Upper lobe of right lung (tissue), 1 donor: Measurements from ENCODE around the gene GPR75. TPM values are rescaled to one million over a fixed set of nuclear protein-coding genes. Genes with fewer than 3 reads are reported as not detected.
A peak's percentile ranks its signal among the peaks of the same experiment; 100 is the strongest.
"Not testable (repeated sequence)": the region's sequence is repeated elsewhere in the genome, so short reads cannot be mapped to it uniquely, and the experiment has no call there.

ENCODE experiments used
- ATAC-seq: fragments of 200-7000 bp; cut with Tn5 transposase; one replicate; pipeline ENCODE4 v1.9.1; 2020; ENCODE audit warnings: mild to moderate bottlenecking, moderate library complexity
- DNase-seq: peaks from one replicate; pipeline ENCODE4 v3.0.0-alpha.2; 2020
- H3K27ac ChIP-seq: fragments of 200-600 bp; one replicate; pipeline ENCODE4 v1.8.0; 2022
- H3K27me3 ChIP-seq: fragments of 200-600 bp; one replicate; pipeline ENCODE4 v1.8.0; 2022; ENCODE audit warnings: mild to moderate bottlenecking
- H3K36me3 ChIP-seq: fragments of 200-600 bp; one replicate; pipeline ENCODE4 v1.8.0; 2022
- H3K4me1 ChIP-seq: fragments of 200-600 bp; one replicate; pipeline ENCODE4 v1.8.0; 2022
- H3K4me3 ChIP-seq: fragments of 200-600 bp; one replicate; pipeline ENCODE4 v1.8.0; 2022; ENCODE audit warnings: mild to moderate bottlenecking
- H3K9me3 ChIP-seq: fragments of 200-600 bp; one replicate; pipeline ENCODE4 v1.8.0; 2022
- CTCF ChIP-seq: fragments of 200-600 bp; IDR thresholded peaks from one replicate; pipeline ENCODE4 v1.8.0; 2022; ENCODE audit warnings: antibody characterized with exemption
- intact Hi-C: fragments of 100-400 bp; cut with DNase I; formaldehyde crosslinking; loops from one replicate; pipeline ENCODE4 v1.11.0; 2022
- total RNA-seq: library from RNA; stranded (reverse); fragmentation: NEBNext Ultra II Directional; extraction: Animal tissue kit (Norgen Biotek cat#: 25700); gene quantifications from one replicate; pipeline ENCODE4 v1.2.1, GENCODE V29; 2021
- donor health status: DM: no; HTN: yes; CAD: no; lungs with severe emphysema.

The GPR75 gene
- total RNA-seq, 1 donor from 2014 or later, result 2.5 TPM

- Histone ChIP-seq H3K27me3 (no peaks in the 10 kb centered on the region), H3K4me3 (no peak overlapping the region), H3K36me3 (peaks cover 23% of the 10 kb centered on the region), H3K9me3 (no peaks in the 10 kb centered on the region), H3K4me1 (no peaks in the 10 kb centered on the region), H3K27ac (no peak overlapping the region)
- no peak for TF ChIP-seq CTCF
- ATAC-seq, result no peak
- intact Hi-C loops, result no loop called here
- no peak for DNase-seq
These were observed 7.2 kb downstream of the GPR75 start for GRCh38 chr2:53852532-53852931.

GRCh38 chr2:53851052-53851757, 8.6 kb downstream of the GPR75 start:
- DNase-seq, intact Hi-C loops, H3K4me3 ChIP-seq, H3K27me3 ChIP-seq, H3K27ac ChIP-seq, ATAC-seq, H3K4me1 ChIP-seq, H3K9me3 ChIP-seq: not testable (repeated sequence)
- peaks cover 23% of the 10 kb centered on the region for H3K36me3 ChIP-seq

- Histone ChIP-seq H3K27ac (no peak overlapping the region), H3K4me3 (no peak overlapping the region), H3K9me3 (no peaks in the 10 kb centered on the region), H3K27me3 (no peaks in the 10 kb centered on the region), H3K36me3 (peaks cover 9% of the 10 kb centered on the region), H3K4me1 (no peaks in the 10 kb centered on the region)
- TF ChIP-seq CTCF, result no peak
- DNase-seq, result no peak
- intact Hi-C loops, result no loop called here
- ATAC-seq, result peak; percentile 30
These were observed 11.7 kb downstream of the GPR75 start for GRCh38 chr2:53848062-53848461.

GRCh38 chr2:53843595-53843994, 16.2 kb downstream of the GPR75 start:
- DNase-seq, result no peak
- no peak for TF ChIP-seq CTCF
- intact Hi-C loops, result no loop called here
- Histone ChIP-seq H3K4me1 (no peaks in the 10 kb centered on the region), H3K9me3 (no peaks in the 10 kb centered on the region), H3K27me3 (no peaks in the 10 kb centered on the region), H3K4me3 (no peak overlapping the region), H3K27ac (no peak overlapping the region), H3K36me3 (no peaks in the 10 kb centered on the region)
- ATAC-seq, result no peak

- Histone ChIP-seq H3K4me1 (no peaks in the 10 kb centered on the region), H3K27ac (no peak overlapping the region), H3K9me3 (no peaks in the 10 kb centered on the region), H3K27me3 (no peaks in the 10 kb centered on the region), H3K4me3 (no peak overlapping the region), H3K36me3 (no peaks in the 10 kb centered on the region)
- ATAC-seq (no peak), DNase-seq (no peak)
- no peak for TF ChIP-seq CTCF
- intact Hi-C loops, result no loop called here
These were observed 16.9 kb downstream of the GPR75 start for GRCh38 chr2:53842891-53843290.

- ATAC-seq, DNase-seq, intact Hi-C loops: not testable (repeated sequence)
These were observed 18.1 kb downstream of the GPR75 start for GRCh38 chr2:53841651-53842050.

GRCh38 chr2:53840580-53840979, 19.2 kb downstream of the GPR75 start:
- DNase-seq, result no peak

More at GRCh38 chr2:53841651-53842050, 18.1 kb downstream of the GPR75 start:
- not testable (repeated sequence) for H3K4me1 ChIP-seq, H3K4me3 ChIP-seq, H3K9me3 ChIP-seq, H3K27me3 ChIP-seq, H3K36me3 ChIP-seq, H3K27ac ChIP-seq

GRCh38 chr2:53829980-53830290, 29.8 kb downstream of the GPR75 start:
- H3K9me3 ChIP-seq, H3K27me3 ChIP-seq, H3K4me3 ChIP-seq, H3K27ac ChIP-seq, ATAC-seq, DNase-seq, H3K36me3 ChIP-seq, intact Hi-C loops: not testable (repeated sequence)
- H3K4me1 ChIP-seq, result peaks cover 11% of the 10 kb centered on the region

More at GRCh38 chr2:53840580-53840979, 19.2 kb downstream of the GPR75 start:
- H3K27me3 ChIP-seq, result no peaks in the 10 kb centered on the region
- no peak for ATAC-seq
- H3K9me3 ChIP-seq, result no peaks in the 10 kb centered on the region
- H3K27ac ChIP-seq, result no peak overlapping the region
- no peaks in the 10 kb centered on the region for H3K36me3 ChIP-seq
- H3K4me1 ChIP-seq, result no peaks in the 10 kb centered on the region
- TF ChIP-seq CTCF, result no peak
- H3K4me3 ChIP-seq, result no peak overlapping the region
- intact Hi-C loops, result no loop called here
